Inferior parietal cortex (tissue), 1 donor: ENCODE data around the gene PLIN5.

Experiments used
- DNase-seq: peaks from one replicate; pipeline ENCODE4 v3.0.0-alpha.2; 2016; ENCODE audit errors: extremely low spot score

The PLIN5 gene

GRCh38 chr19:4491446-4491845 lies 43.6 kb downstream of the PLIN5 start:
- no peak for DNase-seq

GRCh38 chr19:4488496-4488895 lies 46.5 kb downstream of the PLIN5 start:
- DNase-seq: no peak

GRCh38 chr19:4487572-4487971 lies 47.5 kb downstream of the PLIN5 start:
- no peak for DNase-seq

- no peak for DNase-seq
Observed at GRCh38 chr19:4483385-4483784, 51.6 kb downstream of the PLIN5 start.

GRCh38 chr19:4482721-4483364 lies 52.2 kb downstream of the PLIN5 start:
- DNase-seq: no peak

GRCh38 chr19:4477034-4477801 lies 57.8 kb downstream of the PLIN5 start:
- DNase-seq: no peak

GRCh38 chr19:4474514-4475022 lies 60.5 kb downstream of the PLIN5 start:
- DNase-seq: peak; percentile 63

GRCh38 chr19:4473763-4474513 lies 61.1 kb downstream of the PLIN5 start:
- no peak for DNase-seq

- DNase-seq: no peak
Observed at GRCh38 chr19:4473011-4473762, 61.8 kb downstream of the PLIN5 start.
